ENCODE data around the gene ZNF423. TPM values are rescaled to one million over a fixed set of nuclear protein-coding genes. Genes with fewer than 3 reads are reported as not detected.

The ZNF423 gene
- total RNA-seq, 4 donors from 2014 or later = 4.1 to 20.2 (median 10.3) TPM

- no peak for TF ChIP-seq CTCF (IDR thresholded peaks at IDR 0.05; ENCODE audit: low read depth)
These were observed 218.4 kb downstream of the ZNF423 start for GRCh38 chr16:49637511-49637910.

- TF ChIP-seq CTCF (IDR thresholded peaks at IDR 0.05; ENCODE audit: low read depth) = no peak
These were observed 219.3 kb downstream of the ZNF423 start for GRCh38 chr16:49636608-49637007.

GRCh38 chr16:49635591-49636581, 220.0 kb downstream of the ZNF423 start:
- TF ChIP-seq CTCF (IDR thresholded peaks at IDR 0.05; ENCODE audit: low read depth) = no peak

- TF ChIP-seq CTCF (IDR thresholded peaks at IDR 0.05; ENCODE audit: low read depth) = no peak
These were observed 220.9 kb downstream of the ZNF423 start for GRCh38 chr16:49635009-49635350.

- no peak for TF ChIP-seq CTCF (IDR thresholded peaks at IDR 0.05; ENCODE audit: low read depth)
These were observed 221.5 kb downstream of the ZNF423 start for GRCh38 chr16:49634235-49635008.

- no peak for TF ChIP-seq CTCF (IDR thresholded peaks at IDR 0.05; ENCODE audit: low read depth)
These were observed 223.1 kb downstream of the ZNF423 start for GRCh38 chr16:49632795-49633184.

Measured in subcutaneous adipose tissue (tissue), 4 donors.